GM13977 (cell line): Measurements from ENCODE around the gene NEBL.

ENCODE experiments used
- DNase-seq: peaks from one replicate; pipeline ENCODE4 v3.0.0; 2012; ENCODE audit warnings: low spot score
- in situ Hi-C: fragments of 300-500 bp; cut with MboI; formaldehyde crosslinking; loops from one replicate; pipeline ENCODE4 v1.12.0; 2022; ENCODE audit warnings: low sequenced_read_pairs, low pct_unique_long_range_greater_than_20kb, mixed read lengths, inconsistent platforms; ENCODE audit not compliant: unreplicated experiment
- TF ChIP-seq, protein P1 (sequence below): IDR thresholded peaks from 2 replicates; pipeline ENCODE4 v1.5.1; 2012; ENCODE audit warnings: mild to moderate bottlenecking, control low read depth; ENCODE audit not compliant: insufficient read depth; ENCODE audit errors: extremely low read depth, missing control alignments

NEBL gene

DNA sequence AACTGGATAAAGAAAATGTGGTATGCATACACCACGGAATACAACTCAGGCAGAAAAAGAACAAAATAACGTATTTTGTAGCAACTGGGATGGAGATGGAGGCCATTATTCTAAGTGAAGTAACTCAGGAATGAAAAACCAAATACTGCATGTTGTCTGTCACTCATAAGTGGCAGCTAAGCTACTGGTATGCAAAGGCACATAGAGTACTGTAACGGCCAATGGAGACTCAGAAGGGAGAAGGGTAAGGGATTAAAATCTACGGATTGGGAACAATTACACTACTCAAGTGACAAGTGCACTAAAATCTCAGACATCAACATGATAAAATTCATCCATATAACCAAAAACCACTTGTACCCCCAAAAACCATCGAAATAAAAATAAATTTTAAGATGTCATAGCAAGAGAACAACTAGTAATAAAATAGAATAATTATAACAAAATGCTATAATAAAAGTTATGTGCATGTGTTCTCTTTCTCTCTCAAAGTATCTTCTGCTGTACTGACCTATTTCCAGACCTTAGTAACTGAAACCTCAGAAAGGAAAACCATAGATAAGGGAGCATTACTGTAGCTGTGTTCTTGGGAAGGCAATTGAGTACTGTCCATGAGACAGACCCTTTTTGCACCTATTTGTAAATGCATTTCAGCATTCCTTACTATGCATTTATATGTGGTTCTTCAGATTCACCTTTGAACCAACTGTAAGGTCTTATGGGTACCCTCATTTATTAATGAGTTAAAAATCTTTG, 6.7 kb upstream of the NEBL start:
- TF ChIP-seq, protein P1, sequence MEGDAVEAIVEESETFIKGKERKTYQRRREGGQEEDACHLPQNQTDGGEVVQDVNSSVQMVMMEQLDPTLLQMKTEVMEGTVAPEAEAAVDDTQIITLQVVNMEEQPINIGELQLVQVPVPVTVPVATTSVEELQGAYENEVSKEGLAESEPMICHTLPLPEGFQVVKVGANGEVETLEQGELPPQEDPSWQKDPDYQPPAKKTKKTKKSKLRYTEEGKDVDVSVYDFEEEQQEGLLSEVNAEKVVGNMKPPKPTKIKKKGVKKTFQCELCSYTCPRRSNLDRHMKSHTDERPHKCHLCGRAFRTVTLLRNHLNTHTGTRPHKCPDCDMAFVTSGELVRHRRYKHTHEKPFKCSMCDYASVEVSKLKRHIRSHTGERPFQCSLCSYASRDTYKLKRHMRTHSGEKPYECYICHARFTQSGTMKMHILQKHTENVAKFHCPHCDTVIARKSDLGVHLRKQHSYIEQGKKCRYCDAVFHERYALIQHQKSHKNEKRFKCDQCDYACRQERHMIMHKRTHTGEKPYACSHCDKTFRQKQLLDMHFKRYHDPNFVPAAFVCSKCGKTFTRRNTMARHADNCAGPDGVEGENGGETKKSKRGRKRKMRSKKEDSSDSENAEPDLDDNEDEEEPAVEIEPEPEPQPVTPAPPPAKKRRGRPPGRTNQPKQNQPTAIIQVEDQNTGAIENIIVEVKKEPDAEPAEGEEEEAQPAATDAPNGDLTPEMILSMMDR, result no peak
- in situ Hi-C loops, result no loop called here
- DNase-seq, result no peak

DNA sequence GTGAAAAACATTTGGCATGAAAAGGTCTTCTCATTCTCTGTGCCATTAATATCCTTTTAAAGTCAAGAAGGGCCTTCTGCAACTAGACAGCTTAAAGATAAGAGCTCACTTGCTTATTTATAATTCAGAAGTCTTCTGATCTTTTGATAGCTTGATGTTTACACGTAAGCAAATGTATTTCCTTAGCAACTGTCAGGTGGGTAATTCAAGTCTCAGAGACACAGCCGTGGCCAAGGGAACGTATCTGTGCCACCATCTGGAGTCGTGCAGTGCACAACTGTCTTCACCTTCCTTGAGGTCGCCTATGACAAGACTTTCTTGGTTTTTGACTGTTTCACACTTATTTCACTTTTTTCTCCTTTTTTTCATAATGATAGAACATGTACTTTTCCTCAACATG, 4.0 kb upstream of the NEBL start:
- in situ Hi-C loops, result no loop called here
- TF ChIP-seq, protein P1, result no peak
- DNase-seq, result no peak

DNA sequence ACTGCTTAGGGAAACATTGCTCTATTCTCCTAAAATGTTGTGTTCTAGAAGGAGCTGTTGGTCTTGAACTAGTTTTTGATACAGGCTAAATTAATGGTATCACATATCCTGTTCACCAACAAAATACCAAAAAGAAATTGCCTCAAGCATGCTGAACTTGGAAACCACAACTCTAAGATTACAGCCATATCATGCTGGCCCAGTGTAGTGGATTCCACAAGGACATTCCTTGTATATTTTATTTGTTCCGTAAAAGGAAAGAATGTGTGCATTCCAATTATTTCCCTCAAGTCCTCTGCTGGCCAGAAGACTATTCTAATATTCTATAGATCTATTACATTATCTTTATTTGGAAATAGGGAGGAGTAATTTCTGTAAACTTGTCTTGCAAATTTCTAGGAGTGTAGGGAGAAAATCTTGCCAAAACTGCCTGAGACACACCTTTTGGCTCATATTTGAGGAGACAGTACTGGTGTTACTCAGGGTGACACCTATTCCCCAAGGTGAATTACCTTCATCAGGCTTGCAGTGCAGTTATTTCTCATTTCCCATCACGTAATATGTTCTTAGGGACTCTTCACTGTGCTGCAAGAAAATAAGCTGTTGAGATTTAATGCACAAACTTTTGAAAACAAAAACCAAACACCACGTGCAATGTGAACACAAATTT, 1.9 kb upstream of the NEBL start:
- in situ Hi-C loops, result no loop called here
- DNase-seq, result no peak
- TF ChIP-seq, protein P1, result no peak

DNA sequence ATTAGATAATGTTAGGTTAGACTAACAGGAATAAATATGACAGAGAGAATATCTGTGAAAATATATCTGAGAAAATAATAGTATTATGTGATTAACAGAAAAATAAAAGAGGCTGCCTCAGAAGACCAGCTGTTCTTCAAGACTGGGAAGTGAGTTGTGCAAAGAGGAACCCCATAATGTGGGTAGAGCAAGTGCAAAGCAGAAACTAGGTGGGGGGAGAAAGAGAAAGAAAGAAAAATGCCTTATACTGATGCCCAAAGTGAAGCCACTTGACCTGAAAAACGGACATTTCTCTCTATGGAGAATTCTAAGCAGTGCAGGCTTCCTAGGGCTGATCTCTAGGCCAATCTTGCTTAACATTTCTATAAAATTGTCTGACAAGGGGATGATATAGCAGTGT, 3.8 kb downstream of the NEBL start:
- DNase-seq, result no peak
- TF ChIP-seq, protein P1, result no peak
- in situ Hi-C loops, result no loop called here

DNA sequence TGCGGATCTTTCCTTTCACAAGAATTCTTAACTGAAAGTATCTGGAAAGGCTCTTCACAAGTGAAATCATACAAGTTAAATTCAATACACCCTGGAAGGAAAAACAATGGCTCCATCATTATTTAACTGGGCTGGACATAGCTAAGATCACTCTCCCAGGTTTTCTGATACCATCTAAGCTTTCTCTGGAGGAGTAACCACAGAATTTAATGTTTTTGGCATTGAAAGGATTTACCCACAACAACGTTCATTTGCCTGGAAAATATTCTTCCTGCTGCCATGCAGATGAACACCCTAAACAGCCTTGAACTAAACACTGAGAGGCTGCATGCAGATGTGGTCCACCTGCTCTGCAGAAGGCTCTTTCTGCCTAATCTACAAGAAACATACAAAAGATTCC, 4.3 kb downstream of the NEBL start:
- TF ChIP-seq, protein P1, result no peak
- no peak for DNase-seq
- in situ Hi-C loops, result no loop called here

- TF ChIP-seq, protein P1, result no peak
- DNase-seq, result no peak
- in situ Hi-C loops, result no loop called here
These were observed 5.0 kb downstream of the NEBL start for GRCh38 chr10:20892011-20892585.
